Neuron (in vitro differentiated cells): ENCODE results near the gene CD7.
"Not testable (repeated sequence)": the region's sequence is repeated elsewhere in the genome, so short reads cannot be mapped to it uniquely, and the experiment has no call there.

ENCODE experiments used
- H2AFZ ChIP-seq: one replicate; pipeline ENCODE4 v1.6.1; 2013; ENCODE audit warnings: low read depth, mild to moderate bottlenecking, inconsistent platforms, low read length, moderate library complexity
- H3K27me3 ChIP-seq: one replicate; pipeline ENCODE4 v1.6.1; 2013; ENCODE audit warnings: low read length; ENCODE audit not compliant: insufficient read depth
- H3K36me3 ChIP-seq: one replicate; pipeline ENCODE4 v1.6.1; 2013; ENCODE audit warnings: low read length; ENCODE audit not compliant: insufficient read depth
- H3K4me1 ChIP-seq: one replicate; pipeline ENCODE4 v1.6.1; 2013; ENCODE audit warnings: low read length; ENCODE audit not compliant: insufficient read depth
- H3K4me3 ChIP-seq: 2 replicates; pipeline ENCODE4 v1.5.1; 2013; ENCODE audit warnings: mild to moderate bottlenecking, low read length, moderate library complexity
- H3K9me3 ChIP-seq: one replicate; pipeline ENCODE4 v1.6.1; 2013; ENCODE audit warnings: low read length

Gene CD7

DNA sequence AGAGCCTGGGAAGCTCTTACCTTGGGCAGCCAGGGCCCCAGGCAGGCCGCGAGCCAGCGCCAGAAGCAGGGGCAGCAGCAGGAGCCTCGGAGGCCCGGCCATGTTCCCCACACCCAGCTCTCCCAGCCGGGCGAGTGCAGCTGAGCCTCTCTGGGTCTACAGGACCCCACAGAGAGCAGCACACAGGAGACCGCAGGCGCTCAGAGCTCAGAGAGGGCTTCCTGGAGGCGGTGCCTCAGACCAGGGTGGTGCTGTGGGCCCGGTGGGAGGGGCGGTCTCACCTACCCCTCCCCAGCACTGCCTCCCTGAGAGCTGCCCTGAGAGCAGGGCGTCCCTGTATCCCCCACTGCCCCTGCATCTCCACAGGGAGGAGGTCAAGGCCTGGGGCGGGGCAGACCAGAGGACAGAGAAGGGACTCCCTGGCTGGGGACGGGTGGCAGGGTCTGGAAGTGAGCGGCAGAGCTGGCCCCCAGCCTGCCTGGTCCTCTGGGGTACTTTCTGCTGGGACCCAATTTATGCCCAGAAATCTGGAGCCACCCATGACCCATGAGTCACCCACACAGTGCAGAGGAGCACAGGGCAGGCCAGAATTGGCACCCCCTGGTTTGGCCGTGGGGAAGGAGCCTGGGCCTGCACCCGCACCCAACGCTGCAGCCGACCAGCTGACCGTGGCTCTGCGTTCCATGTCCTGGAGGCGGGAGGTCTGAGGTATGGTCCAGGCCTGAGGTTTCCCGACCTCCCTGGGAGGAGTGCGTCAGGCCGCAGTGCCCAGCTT lies at the start of gene CD7:
Gene CD7 (minus strand): TSS at position 215 of the 775 bp plus-strand sequence. CDS start 113 bp downstream, at position 102.
- no peak within 1 kb of the TSS for H2AFZ ChIP-seq
- no peaks in the 10 kb centered on the region for H3K36me3 ChIP-seq
- H3K4me3 ChIP-seq: no peak within 1 kb of the TSS
- H3K4me1 ChIP-seq: peaks cover 19% of the 10 kb centered on the region
- H3K27me3 ChIP-seq: peaks cover 15% of the 10 kb centered on the region
- H3K9me3 ChIP-seq: peaks cover 5% of the 10 kb centered on the region

DNA sequence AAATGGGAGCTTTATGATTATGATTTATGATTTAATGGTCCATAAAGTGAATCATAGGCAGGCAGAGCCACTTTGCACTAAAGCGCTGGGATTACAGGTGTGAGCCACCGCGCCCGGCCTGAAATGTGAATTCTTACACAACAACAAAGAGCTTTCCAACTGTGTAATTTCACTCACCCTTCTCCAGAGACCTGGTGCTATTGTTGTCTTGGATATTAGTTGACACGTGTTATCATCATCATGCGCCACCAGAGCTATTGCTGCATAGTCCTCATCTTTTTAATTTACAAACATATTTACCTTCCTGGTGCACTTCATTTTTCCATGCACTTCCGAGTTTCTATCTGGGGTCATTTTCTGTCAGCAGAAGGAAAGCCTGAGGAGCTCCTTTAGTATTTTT lies 49.3 kb upstream of the CD7 start:
- Histone ChIP-seq H3K4me1 (peaks cover 4% of the 10 kb centered on the region), H3K4me3 (no peak overlapping the region), H3K9me3 (peaks cover 4% of the 10 kb centered on the region), H3K36me3 (no peaks in the 10 kb centered on the region), H2AFZ (no peak overlapping the region), H3K27me3 (peaks cover 12% of the 10 kb centered on the region)

DNA sequence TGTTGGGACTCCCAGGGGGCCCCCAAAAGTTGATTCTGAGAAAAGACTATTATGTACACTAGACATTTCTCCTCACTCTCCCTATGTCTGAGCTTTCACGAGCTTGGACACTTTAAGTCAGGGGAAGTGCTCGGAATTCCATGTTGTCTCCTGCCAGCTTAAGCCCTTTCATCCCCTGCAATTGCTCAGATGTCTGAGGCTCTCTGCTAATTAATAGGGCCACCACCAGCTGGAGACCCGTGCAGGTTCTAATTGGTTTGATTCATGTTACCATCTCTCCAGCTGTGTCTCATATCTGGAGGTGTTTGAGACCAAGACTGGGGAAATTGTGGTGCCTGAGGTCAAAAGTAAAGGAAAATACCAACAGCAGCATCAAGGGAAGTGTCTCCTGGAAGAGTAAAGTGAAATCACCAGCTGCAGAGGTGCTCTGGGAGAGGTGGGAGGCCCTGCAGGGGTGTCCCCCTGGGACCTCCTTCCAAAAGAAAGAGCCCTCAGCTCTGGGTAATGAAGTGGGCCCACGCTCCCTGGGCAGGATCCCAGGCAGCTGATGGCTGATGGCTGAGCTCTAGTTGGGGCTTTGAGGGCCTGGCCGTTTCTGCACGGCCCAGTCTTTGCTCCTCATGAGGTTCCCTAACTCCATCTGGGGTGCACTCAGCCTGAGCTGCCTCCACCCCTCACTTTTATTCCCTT lies 48.3 kb upstream of the CD7 start:
- peaks cover 5% of the 10 kb centered on the region for H3K27me3 ChIP-seq
- no peaks in the 10 kb centered on the region for H3K36me3 ChIP-seq
- no peak overlapping the region for H2AFZ ChIP-seq
- no peak overlapping the region for H3K4me3 ChIP-seq
- H3K4me1 ChIP-seq: peaks cover 4% of the 10 kb centered on the region
- H3K9me3 ChIP-seq: peaks cover 4% of the 10 kb centered on the region

DNA sequence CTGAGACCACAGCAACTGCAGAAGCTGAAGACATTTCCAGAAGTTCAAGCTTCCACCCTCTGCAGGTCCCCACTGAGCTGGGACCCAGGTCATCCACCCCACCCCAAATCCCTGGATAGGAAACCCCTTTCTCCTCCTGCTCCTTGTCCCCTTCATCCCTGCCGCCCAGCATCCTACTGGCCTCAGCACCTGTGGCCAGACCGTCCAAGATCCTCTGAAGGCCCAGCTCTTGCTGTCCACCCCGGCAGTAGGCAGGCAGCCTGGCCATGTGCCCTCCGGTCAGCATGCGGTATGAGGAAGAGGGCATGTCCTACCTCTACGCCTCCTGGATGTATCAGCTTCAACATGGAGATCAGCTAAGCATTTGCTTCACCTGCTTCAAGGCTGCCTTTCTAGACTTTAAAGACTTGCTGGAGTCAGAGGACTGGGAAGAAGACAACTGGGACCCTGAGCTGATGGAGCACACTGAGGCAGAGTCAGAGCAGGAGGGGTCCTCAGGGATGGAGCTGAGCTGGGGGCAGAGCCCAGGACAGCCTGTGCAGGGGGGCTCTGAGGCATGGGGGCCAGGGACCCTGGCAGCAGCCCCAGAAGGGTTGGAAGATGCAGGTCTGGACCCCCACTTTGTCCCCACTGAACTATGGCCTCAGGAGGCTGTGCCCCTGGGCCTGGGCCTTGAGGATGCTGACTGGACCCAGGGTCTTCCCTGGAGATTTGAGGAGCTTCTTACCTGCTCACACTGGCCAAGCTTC lies 44.7 kb upstream of the CD7 start:
- H3K9me3 ChIP-seq: no peaks in the 10 kb centered on the region

DNA sequence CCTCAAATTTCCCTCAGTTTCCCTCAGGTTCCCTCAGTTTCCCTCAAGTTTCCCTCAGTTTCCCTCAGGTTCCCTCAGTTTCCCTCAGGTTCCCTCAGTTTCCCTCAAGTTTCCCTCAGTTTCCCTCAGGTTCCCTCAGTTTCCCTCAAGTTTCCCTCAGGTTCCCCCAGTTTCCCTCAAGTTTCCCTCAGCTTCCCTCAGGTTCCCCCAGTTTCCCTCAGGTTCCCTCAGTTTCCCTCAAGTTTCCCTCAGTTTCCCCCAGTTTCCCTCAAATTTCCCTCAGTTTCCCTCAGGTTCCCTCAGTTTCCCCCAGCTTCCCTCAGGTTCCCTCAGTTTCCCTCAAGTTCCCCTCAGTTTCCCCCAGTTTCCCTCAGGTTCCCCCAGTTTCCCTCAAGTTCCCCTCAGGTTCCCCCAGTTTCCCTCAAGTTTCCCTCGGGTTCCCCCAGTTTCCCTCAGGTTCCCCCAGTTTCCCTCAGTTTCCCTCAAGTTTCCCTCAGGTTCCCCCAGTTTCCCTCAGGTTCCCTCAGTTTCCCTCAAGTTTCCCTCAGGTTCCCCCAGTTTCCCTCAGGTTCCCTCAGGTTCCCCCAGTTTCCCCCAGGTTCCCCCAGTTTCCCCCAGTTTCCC lies 42.2 kb upstream of the CD7 start:
- peaks cover 11% of the 10 kb centered on the region for H3K4me1 ChIP-seq
- not testable (repeated sequence) for H3K4me3 ChIP-seq, H2AFZ ChIP-seq, H3K36me3 ChIP-seq, H3K9me3 ChIP-seq, H3K27me3 ChIP-seq

More for the DNA sequence above, 44.7 kb upstream of the CD7 start:
- Histone ChIP-seq H3K27me3 (no peaks in the 10 kb centered on the region), H2AFZ (no peak overlapping the region), H3K4me1 (peaks cover 11% of the 10 kb centered on the region), H3K4me3 (no peak overlapping the region), H3K36me3 (no peaks in the 10 kb centered on the region)

DNA sequence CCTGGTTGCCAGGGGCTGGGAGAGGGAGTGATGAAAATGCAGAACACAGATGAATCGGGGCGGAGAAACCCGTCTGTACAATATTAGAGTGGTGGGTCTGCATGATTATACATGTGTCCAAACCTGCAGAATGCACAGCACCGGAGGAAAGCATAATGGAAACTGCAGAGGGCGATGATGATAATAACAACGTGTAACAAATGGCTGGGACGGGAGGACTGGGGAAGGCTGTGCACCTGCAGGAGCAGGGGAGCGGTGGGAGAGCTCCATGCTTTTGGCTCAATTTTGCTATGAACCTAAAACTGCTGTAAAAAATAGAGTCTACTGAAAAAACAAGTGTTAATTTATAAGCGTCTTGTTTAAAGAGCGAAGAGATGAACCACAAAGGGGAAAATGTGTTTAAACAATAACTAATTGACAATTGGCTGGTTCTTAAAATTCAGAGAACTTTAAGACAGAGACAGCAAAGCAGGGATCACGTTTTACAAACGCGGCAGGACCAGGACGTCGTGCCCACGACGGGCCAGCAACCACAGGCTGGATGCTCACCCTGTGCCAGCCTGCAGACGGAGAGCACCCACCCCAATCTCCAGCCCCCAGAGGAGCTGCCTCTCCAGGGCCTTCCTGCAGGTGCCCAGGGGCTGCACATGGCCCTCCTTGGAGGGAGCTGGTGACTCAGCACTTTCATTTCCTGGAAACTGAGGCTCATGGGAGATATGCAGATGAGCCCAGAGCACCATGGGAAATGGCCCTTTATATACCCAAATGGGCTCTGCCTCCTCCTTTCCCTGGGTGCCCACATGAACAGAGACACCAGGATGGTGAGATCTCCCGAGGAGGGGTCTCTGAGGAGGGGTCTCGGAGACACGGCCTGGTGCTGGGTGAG lies 41.3 kb upstream of the CD7 start, which contains the start of gene TEX19:
Gene TEX19 (plus strand): TSS at position 783 of the 886 bp plus-strand sequence. CDS start 2,904 bp downstream, outside the sequence.
- Histone ChIP-seq H2AFZ (no peak within 1 kb of the TSS), H3K36me3 (no peaks in the 10 kb centered on the region), H3K27me3 (no peaks in the 10 kb centered on the region), H3K9me3 (no peaks in the 10 kb centered on the region), H3K4me3 (no peak within 1 kb of the TSS), H3K4me1 (peaks cover 11% of the 10 kb centered on the region)

DNA sequence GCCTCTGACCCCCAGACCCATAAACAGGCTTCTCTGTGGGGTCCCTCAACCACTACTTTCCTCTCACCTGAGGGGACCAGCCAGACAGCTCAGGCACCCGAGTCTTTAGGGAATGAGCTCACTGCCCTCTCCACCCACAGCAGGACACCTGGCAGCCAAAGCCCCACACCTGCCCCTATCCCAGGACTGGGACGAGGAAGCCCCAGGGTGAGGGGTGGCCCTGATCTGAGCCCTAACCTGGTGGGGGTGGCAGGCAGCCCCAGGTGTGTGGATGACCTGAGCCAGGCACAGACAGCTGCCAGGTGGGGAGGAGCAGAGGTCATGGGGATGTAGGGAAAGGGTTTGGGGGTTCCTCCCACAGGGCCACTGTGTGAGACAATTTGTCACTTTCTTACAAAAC lies 40.0 kb upstream of the CD7 start:
- Histone ChIP-seq H3K27me3 (no peaks in the 10 kb centered on the region), H3K4me3 (no peak overlapping the region), H3K9me3 (no peaks in the 10 kb centered on the region), H3K36me3 (no peaks in the 10 kb centered on the region), H3K4me1 (peaks cover 11% of the 10 kb centered on the region), H2AFZ (no peak overlapping the region)

DNA sequence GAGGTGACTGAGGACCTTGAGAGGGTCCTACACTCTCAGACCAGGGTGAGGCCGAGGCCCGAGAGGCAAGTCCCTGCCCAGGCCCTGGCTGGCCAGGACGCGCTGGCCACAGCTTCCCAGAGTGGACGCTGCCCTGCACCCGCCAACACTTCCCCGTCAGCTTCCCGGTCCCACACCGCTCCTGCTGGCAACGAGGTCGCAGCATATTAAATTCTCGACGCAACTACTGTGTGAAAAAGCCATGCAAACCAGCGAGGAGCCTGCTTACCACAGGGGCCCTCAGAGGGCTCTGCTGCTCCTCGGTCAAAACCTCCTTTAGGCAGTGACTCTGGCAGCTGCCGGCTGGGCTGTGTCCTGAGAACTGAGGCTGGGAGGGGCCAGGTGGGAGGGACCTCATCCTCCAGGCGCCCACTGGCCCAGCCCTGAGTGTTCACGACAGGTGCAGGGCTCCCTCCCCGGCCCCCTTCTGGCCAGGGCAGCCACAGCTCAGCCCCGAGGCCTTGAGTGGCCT lies 39.5 kb upstream of the CD7 start:
- Histone ChIP-seq H3K4me1 (peaks cover 11% of the 10 kb centered on the region), H3K4me3 (no peak overlapping the region), H3K9me3 (no peaks in the 10 kb centered on the region), H3K27me3 (no peaks in the 10 kb centered on the region), H3K36me3 (no peaks in the 10 kb centered on the region), H2AFZ (no peak overlapping the region)

DNA sequence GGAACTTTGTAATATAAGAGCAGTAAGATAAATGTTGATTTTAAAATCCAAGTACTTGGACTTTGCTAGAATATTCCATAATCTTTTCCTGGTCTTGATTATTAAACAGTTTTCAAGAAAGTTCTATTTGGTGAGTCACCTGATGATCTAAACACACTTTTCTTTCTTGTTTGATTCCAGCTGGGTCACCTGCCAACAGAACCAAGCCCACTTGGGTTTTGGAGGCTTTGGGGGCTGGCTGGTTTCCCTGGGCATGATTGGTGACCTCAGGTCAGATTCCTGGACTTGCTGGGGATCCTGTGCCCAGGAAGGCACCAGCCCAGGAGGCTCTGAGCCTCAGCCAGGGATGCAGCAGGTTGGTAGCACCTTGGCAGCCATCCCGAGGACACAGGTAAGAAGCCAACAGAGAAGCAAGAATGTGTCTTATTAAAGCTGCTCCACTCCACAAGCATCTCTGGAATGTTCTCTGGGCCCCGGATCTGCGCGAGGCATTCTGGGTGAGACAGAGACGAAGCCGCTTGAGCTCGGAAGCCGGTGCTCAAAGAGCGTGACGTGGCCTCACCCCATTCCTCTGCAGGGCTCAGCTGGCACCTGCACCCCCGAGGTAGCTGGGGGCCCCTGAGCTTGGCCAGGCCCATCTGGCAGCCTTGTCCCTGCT lies 38.5 kb upstream of the CD7 start:
- H2AFZ ChIP-seq: no peak overlapping the region
- no peaks in the 10 kb centered on the region for H3K36me3 ChIP-seq
- peaks cover 15% of the 10 kb centered on the region for H3K4me1 ChIP-seq
- H3K4me3 ChIP-seq: no peak overlapping the region
- H3K9me3 ChIP-seq: no peaks in the 10 kb centered on the region
- H3K27me3 ChIP-seq: no peaks in the 10 kb centered on the region

DNA sequence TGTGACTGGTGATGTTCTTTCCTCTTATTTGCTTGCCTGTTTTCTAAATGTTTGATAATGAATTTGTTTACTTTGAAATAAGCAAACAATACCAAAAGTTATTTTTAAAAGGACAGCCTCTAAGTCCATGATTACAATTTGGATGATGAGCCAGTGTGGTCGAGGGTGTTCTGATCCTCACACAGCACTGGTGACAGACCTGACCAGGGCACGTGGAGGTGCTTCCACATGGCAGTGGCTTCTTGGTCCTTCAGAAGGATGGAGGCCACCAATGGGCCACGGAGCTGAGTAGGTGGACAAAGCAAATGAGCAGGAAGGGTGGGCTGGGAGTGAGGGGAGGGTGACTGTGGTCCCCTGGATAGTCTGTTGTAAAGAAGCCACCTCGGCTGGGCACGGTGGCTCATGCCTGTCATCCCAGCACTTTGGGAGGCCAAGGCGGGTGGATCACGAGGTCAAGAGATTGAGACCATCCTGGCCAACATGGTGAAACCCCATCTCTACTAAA lies 37.4 kb upstream of the CD7 start:
- H3K36me3 ChIP-seq: no peaks in the 10 kb centered on the region
- H3K27me3 ChIP-seq: no peaks in the 10 kb centered on the region
- H3K4me3 ChIP-seq: no peak overlapping the region
- no peaks in the 10 kb centered on the region for H3K9me3 ChIP-seq
- peaks cover 15% of the 10 kb centered on the region for H3K4me1 ChIP-seq
- no peak overlapping the region for H2AFZ ChIP-seq

DNA sequence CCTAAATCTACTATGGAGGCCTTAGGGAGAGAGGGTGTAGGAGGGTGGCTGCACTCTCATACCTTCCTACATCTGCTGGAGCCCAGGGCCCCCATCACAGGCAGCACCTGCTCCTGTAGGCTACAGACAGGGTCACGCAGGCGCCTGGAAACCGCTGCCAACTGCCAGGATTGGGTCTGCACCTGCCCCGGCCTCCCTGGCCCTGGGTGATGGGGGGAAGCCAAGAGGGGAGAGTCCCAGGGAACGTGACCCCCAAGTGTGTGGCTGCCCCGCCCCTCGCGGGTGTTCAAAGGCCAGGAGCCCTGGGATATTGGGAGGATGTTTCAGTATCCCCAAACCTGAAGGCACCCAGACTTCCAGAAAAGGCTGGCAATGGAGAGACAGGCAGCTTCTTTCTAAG lies 36.1 kb upstream of the CD7 start:
- Histone ChIP-seq H3K9me3 (no peaks in the 10 kb centered on the region), H2AFZ (no peak overlapping the region), H3K4me1 (peaks cover 15% of the 10 kb centered on the region), H3K36me3 (no peaks in the 10 kb centered on the region), H3K27me3 (peaks cover 3% of the 10 kb centered on the region), H3K4me3 (no peak overlapping the region)
